Esophagus muscularis mucosa (tissue), 3 donors: ENCODE results near the gene GNA14.
"Not testable (repeated sequence)": the region's sequence is repeated elsewhere in the genome, so short reads cannot be mapped to it uniquely, and the experiment has no call there.

ENCODE experiments used
- POLR2A ChIP-seq: fragments of 450-650 bp; IDR thresholded peaks from one replicate; pipeline ENCODE4 v1.6.1; 2017; ENCODE audit warnings: antibody characterized with exemption, moderate library complexity, mild to moderate bottlenecking, low read depth
- TF ChIP-seq, protein P1 (sequence below), 3 experiments: fragments of 200-600 bp in 2 of 3; fragments of 450-650 bp in 1 of 3; sonication (generic) in 2 of 3; IDR thresholded peaks; one replicate each; pipeline ENCODE4 v1.5.1; 2017 to 2019; ENCODE audit warnings: antibody characterized with exemption in 3 of 3, mild to moderate bottlenecking in 2 of 3, moderate library complexity in 1 of 3

DNA sequence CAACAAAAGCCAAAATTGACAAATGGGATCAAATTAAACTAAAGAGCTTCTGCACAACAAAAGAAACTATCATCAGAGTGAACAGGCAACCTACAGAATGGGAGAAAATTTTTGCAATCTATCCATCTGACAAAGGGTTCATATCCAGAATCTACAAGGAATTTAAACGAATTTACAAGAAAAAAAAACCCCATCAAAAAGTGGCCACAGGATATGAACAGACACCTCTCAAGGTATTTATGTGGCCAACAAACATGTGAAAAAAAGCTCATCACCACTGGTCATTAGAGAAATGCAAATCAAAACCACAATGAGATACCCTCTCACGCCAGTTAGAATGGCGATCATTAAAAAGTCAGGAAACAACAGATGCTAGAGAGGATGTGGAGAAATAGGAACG lies 19.3 kb downstream of the GNA14 start:
- TF ChIP-seq, protein P1, sequence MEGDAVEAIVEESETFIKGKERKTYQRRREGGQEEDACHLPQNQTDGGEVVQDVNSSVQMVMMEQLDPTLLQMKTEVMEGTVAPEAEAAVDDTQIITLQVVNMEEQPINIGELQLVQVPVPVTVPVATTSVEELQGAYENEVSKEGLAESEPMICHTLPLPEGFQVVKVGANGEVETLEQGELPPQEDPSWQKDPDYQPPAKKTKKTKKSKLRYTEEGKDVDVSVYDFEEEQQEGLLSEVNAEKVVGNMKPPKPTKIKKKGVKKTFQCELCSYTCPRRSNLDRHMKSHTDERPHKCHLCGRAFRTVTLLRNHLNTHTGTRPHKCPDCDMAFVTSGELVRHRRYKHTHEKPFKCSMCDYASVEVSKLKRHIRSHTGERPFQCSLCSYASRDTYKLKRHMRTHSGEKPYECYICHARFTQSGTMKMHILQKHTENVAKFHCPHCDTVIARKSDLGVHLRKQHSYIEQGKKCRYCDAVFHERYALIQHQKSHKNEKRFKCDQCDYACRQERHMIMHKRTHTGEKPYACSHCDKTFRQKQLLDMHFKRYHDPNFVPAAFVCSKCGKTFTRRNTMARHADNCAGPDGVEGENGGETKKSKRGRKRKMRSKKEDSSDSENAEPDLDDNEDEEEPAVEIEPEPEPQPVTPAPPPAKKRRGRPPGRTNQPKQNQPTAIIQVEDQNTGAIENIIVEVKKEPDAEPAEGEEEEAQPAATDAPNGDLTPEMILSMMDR (IDR thresholded peaks at IDR 0.05): not testable (repeated sequence)
- not testable (repeated sequence) for TF ChIP-seq POLR2A
